Trophoblast cell (in vitro differentiated cells and primary cell): Measurements from ENCODE around the gene SIDT1.

Experiments
- DNase-seq, 2 donors: peaks; one replicate each; pipeline ENCODE4 v3.0.0-alpha.2; 2016
- H2AFZ ChIP-seq: 2 replicates; pipeline ENCODE4 v1.6.1; 2013; ENCODE audit warnings: low read length, moderate library complexity, mild to moderate bottlenecking; ENCODE audit not compliant: insufficient read depth, poor library complexity
- H2AK5ac ChIP-seq: 2 replicates; pipeline ENCODE4 v1.6.1; 2013; ENCODE audit warnings: mild to moderate bottlenecking, low read length
- H2BK120ac ChIP-seq: 2 replicates; pipeline ENCODE4 v1.6.1; 2013; ENCODE audit warnings: low read length, mild to moderate bottlenecking, moderate library complexity; ENCODE audit not compliant: insufficient read depth, poor library complexity
- H2BK12ac ChIP-seq: 2 replicates; pipeline ENCODE4 v1.6.1; 2013; ENCODE audit warnings: mild to moderate bottlenecking, low read length, moderate library complexity
- H2BK5ac ChIP-seq: 2 replicates; pipeline ENCODE4 v1.6.1; 2013; ENCODE audit warnings: low read length, low read depth, moderate library complexity, mild to moderate bottlenecking; ENCODE audit not compliant: poor library complexity
- H3K14ac ChIP-seq: 2 replicates; pipeline ENCODE4 v1.6.1; 2013; ENCODE audit warnings: mild to moderate bottlenecking, low read length
- H3K18ac ChIP-seq: 2 replicates; pipeline ENCODE4 v1.6.1; 2013; ENCODE audit warnings: mild to moderate bottlenecking, low read length
- H3K23ac ChIP-seq: 2 replicates; pipeline ENCODE4 v1.6.1; 2013; ENCODE audit warnings: low read length
- H3K27ac ChIP-seq: 2 replicates; pipeline ENCODE4 v1.5.1; 2013; ENCODE audit warnings: low read depth, mild to moderate bottlenecking, inconsistent platforms, low read length, moderate library complexity
- H3K27me3 ChIP-seq: 2 replicates; pipeline ENCODE4 v1.6.1; 2013; ENCODE audit warnings: inconsistent platforms, mild to moderate bottlenecking, low read length, moderate library complexity; ENCODE audit not compliant: insufficient read depth
- H3K36me3 ChIP-seq, 2 experiments: 1 replicate in 1 of 2; 2 replicates in 1 of 2; pipeline ENCODE4 v1.6.1; 2013; ENCODE audit warnings: low read length in 2 of 2, mild to moderate bottlenecking in 2 of 2, moderate library complexity in 1 of 2; ENCODE audit not compliant: insufficient read depth in 2 of 2, control insufficient read depth in 1 of 2
- H3K4ac ChIP-seq: 2 replicates; pipeline ENCODE4 v1.6.1; 2013; ENCODE audit warnings: low read depth, mild to moderate bottlenecking, low read length, moderate library complexity
- H3K4me1 ChIP-seq, 2 experiments: 1 replicate in 1 of 2; 2 replicates in 1 of 2; pipeline ENCODE4 v1.6.1; 2013; ENCODE audit warnings: low read length in 2 of 2, mild to moderate bottlenecking in 2 of 2, moderate library complexity in 1 of 2; ENCODE audit not compliant: insufficient read depth in 2 of 2, control insufficient read depth in 1 of 2
- H3K4me2 ChIP-seq: 2 replicates; pipeline ENCODE4 v1.6.1; 2013; ENCODE audit warnings: inconsistent platforms, mild to moderate bottlenecking, low read length, moderate library complexity
- H3K4me3 ChIP-seq: 2 replicates; pipeline ENCODE4 v1.5.1; 2013; ENCODE audit warnings: mild to moderate bottlenecking, low read depth, low read length, inconsistent platforms
- H3K79me1 ChIP-seq: one replicate; pipeline ENCODE4 v1.6.1; 2013; ENCODE audit warnings: low read length
- H3K79me2 ChIP-seq: 2 replicates; pipeline ENCODE4 v1.6.1; 2013; ENCODE audit warnings: low read length, mild to moderate bottlenecking; ENCODE audit not compliant: control insufficient read depth, insufficient read depth, poor library complexity
- H3K9ac ChIP-seq: 2 replicates; pipeline ENCODE4 v1.6.1; 2013; ENCODE audit warnings: mild to moderate bottlenecking, low read length
- H3K9me3 ChIP-seq: 2 replicates; pipeline ENCODE4 v1.6.1; 2013; ENCODE audit warnings: low read depth, mild to moderate bottlenecking, control low read depth, inconsistent platforms, low read length; ENCODE audit not compliant: insufficient read depth
- H4K12ac ChIP-seq: 2 replicates; pipeline ENCODE4 v1.6.1; 2013; ENCODE audit warnings: low read depth, mild to moderate bottlenecking, low read length, moderate library complexity
- H4K8ac ChIP-seq: 2 replicates; pipeline ENCODE4 v1.6.1; 2013; ENCODE audit warnings: low read depth, mild to moderate bottlenecking, low read length, moderate library complexity
- H4K91ac ChIP-seq: one replicate; pipeline ENCODE4 v1.6.1; 2013; ENCODE audit warnings: low read depth, mild to moderate bottlenecking, low read length, moderate library complexity
- WGBS: extraction: QIAGEN DNeasy Blood & Tissue Kit; methylation state at CpG from one replicate; pipeline ENCODE4 v1.1.7; 2013; ENCODE audit warnings: missing lambda C conversion rate; ENCODE audit not compliant: insufficient read length, insufficient coverage; ENCODE audit errors: extremely low coverage; 5-methylcytosine and 5-hydroxymethylcytosine counted together

Gene SIDT1

GRCh38 chr3:113628316-113628715, 96.0 kb downstream of the SIDT1 start:
- no peak overlapping the region for H3K14ac ChIP-seq
- H3K36me3 ChIP-seq = no peaks in the 10 kb centered on the region
- no peak overlapping the region for H2AK5ac ChIP-seq
- H4K8ac ChIP-seq = no peak overlapping the region
- no peak overlapping the region for H3K4ac ChIP-seq
- peaks cover 6 to 7% of the 10 kb centered on the region in 2 experiments for H3K4me1 ChIP-seq
- no peak overlapping the region for H2BK12ac ChIP-seq
- no peaks in the 10 kb centered on the region for H3K9me3 ChIP-seq
- H3K79me2 ChIP-seq = no peaks in the 10 kb centered on the region
- no peak overlapping the region for H3K18ac ChIP-seq
- no peak overlapping the region for H2BK5ac ChIP-seq
- no peaks in the 10 kb centered on the region for H3K27me3 ChIP-seq
- no CpG with 5 or more reads among the region's 2 CpGs for WGBS
- no peak overlapping the region for H3K9ac ChIP-seq
- no peak overlapping the region for H4K12ac ChIP-seq
- no peak overlapping the region for H3K4me2 ChIP-seq
- H2AFZ ChIP-seq = no peak overlapping the region
- H3K4me3 ChIP-seq = no peak overlapping the region
- H3K23ac ChIP-seq = no peak overlapping the region
- no peak for DNase-seq
- H3K79me1 ChIP-seq = no peaks in the 10 kb centered on the region
- H4K91ac ChIP-seq = no peak overlapping the region
- H2BK120ac ChIP-seq = no peak overlapping the region
- no peak overlapping the region for H3K27ac ChIP-seq

GRCh38 chr3:113628788-113629187, 96.4 kb downstream of the SIDT1 start:
- Histone ChIP-seq H3K9ac (no peak overlapping the region), H3K18ac (no peak overlapping the region), H3K27ac (no peak overlapping the region), H4K91ac (no peak overlapping the region), H3K4me3 (no peak overlapping the region), H3K9me3 (no peaks in the 10 kb centered on the region), H3K4me1 (peaks cover 6 to 7% of the 10 kb centered on the region in 2 experiments), H3K36me3 (no peaks in the 10 kb centered on the region), H2BK5ac (no peak overlapping the region), H3K4ac (no peak overlapping the region), H3K79me2 (no peaks in the 10 kb centered on the region), H3K14ac (no peak overlapping the region), H2AFZ (no peak overlapping the region), H4K12ac (no peak overlapping the region), H4K8ac (no peak overlapping the region), H2BK120ac (no peak overlapping the region), H3K27me3 (no peaks in the 10 kb centered on the region), H3K23ac (no peak overlapping the region), H2AK5ac (no peak overlapping the region), H3K79me1 (no peaks in the 10 kb centered on the region), H3K4me2 (no peak overlapping the region), H2BK12ac (no peak overlapping the region)
- WGBS = no CpG with 5 or more reads among the region's 6 CpGs
- DNase-seq = no peak

- no peak for DNase-seq
- no peak overlapping the region for H3K23ac ChIP-seq
Observed at GRCh38 chr3:113629584-113630421, 97.4 kb downstream of the SIDT1 start.

GRCh38 chr3:113630956-113631542, 98.7 kb downstream of the SIDT1 start:
- no peak overlapping the region for H4K91ac ChIP-seq
- H3K4me1 ChIP-seq = peaks cover 6 to 7% of the 10 kb centered on the region in 2 experiments
- H3K9ac ChIP-seq = no peak overlapping the region
- H2BK12ac ChIP-seq = no peak overlapping the region
- H3K79me2 ChIP-seq = no peaks in the 10 kb centered on the region
- no peak overlapping the region for H3K27ac ChIP-seq
- H2AFZ ChIP-seq = no peak overlapping the region
- H3K14ac ChIP-seq = no peak overlapping the region
- no peaks in the 10 kb centered on the region for H3K9me3 ChIP-seq
- no peaks in the 10 kb centered on the region for H3K27me3 ChIP-seq
- no peak overlapping the region for H3K4me3 ChIP-seq
- no peak overlapping the region for H4K12ac ChIP-seq
- no peak overlapping the region for H3K4ac ChIP-seq
- no CpG with 5 or more reads among the region's 3 CpGs for WGBS
- H3K36me3 ChIP-seq = no peaks in the 10 kb centered on the region
- H3K79me1 ChIP-seq = no peaks in the 10 kb centered on the region
- H4K8ac ChIP-seq = no peak overlapping the region
- H2BK120ac ChIP-seq = no peak overlapping the region
- no peak overlapping the region for H2AK5ac ChIP-seq
- H3K4me2 ChIP-seq = no peak overlapping the region
- H3K18ac ChIP-seq = no peak overlapping the region
- H3K23ac ChIP-seq = no peak overlapping the region
- no peak for DNase-seq
- H2BK5ac ChIP-seq = no peak overlapping the region

More at GRCh38 chr3:113629584-113630421, 97.4 kb downstream of the SIDT1 start:
- Histone ChIP-seq H3K4me2 (no peak overlapping the region), H3K27ac (no peak overlapping the region), H3K79me2 (no peaks in the 10 kb centered on the region), H2BK12ac (peak overlapping the region; percentile 10), H2AFZ (no peak overlapping the region), H4K91ac (no peak overlapping the region), H3K18ac (no peak overlapping the region), H2BK5ac (no peak overlapping the region), H3K9me3 (no peaks in the 10 kb centered on the region), H2AK5ac (no peak overlapping the region), H3K36me3 (no peaks in the 10 kb centered on the region), H3K9ac (no peak overlapping the region), H3K14ac (no peak overlapping the region), H3K4me1 (peaks cover 6 to 7% of the 10 kb centered on the region in 2 experiments), H3K79me1 (no peaks in the 10 kb centered on the region), H4K12ac (no peak overlapping the region), H3K4me3 (no peak overlapping the region), H2BK120ac (no peak overlapping the region), H3K4ac (no peak overlapping the region), H3K27me3 (no peaks in the 10 kb centered on the region), H4K8ac (no peak overlapping the region)
- no CpG with 5 or more reads among the region's 16 CpGs for WGBS
